HCT116 (cell line): Measurements from ENCODE around the gene DBF4. TPM values are rescaled to one million over a fixed set of nuclear protein-coding genes. Genes with fewer than 3 reads are reported as not detected.

Experiments used
- ATAC-seq: fragments of 200-7000 bp; cut with Tn5 transposase; 2 replicates; pipeline ENCODE4 v1.9.1; 2020; ENCODE audit warnings: mild to moderate bottlenecking, moderate library complexity
- BruUV-seq: library from RNA; stranded (reverse); fragments of 400-500 nt; replicated peaks from 2 replicates; lab custom pipeline; 2021; lab: Mats Ljungman, UMichigan
- CTCF ChIA-PET: fragments of 300-600 bp; sonication (Branson Sonifier 250); formaldehyde crosslinking; loops from one replicate; lab custom pipeline; 2021; ENCODE audit warnings: antibody characterized with exemption; lab: Charles Lee
- POLR2A ChIA-PET: fragments of 300-600, 350-600 bp; sonication (Branson Sonifier 250); formaldehyde crosslinking; loops from one replicate; lab custom pipeline; 2021; ENCODE audit warnings: antibody characterized with exemption; lab: Charles Lee
- RAD21 ChIA-PET, 2 experiments: fragments of 300-600 bp; sonication (Branson Sonifier 250); formaldehyde crosslinking; loops; one replicate each; lab custom pipeline; 2023; ENCODE audit warnings: low total read pairs in 2 of 2; ENCODE audit not compliant: uncharacterized antibody in 2 of 2, unreplicated experiment in 2 of 2, low non-redundant PET in 1 of 2; lab: Charles Lee
- DNase-seq: peaks from one replicate; pipeline ENCODE4 v3.0.0-alpha.2; 2010; ENCODE audit warnings: low read depth, low spot score
- H2AFZ ChIP-seq: fragments of 200-600 bp; shearing (Covaris generic), sonication (generic); 2 replicates; pipeline ENCODE4 v1.6.1; 2017; ENCODE audit warnings: low read depth, mixed run types, mixed read lengths, antibody characterized with exemption, low read length; ENCODE audit not compliant: poor library complexity, severe bottlenecking
- H3K27ac ChIP-seq: 2 replicates; pipeline ENCODE4 v1.5.1; 2012; ENCODE audit warnings: low read depth, low read length
- H3K27me3 ChIP-seq: fragments of 200-600 bp; sonication (generic); 2 replicates; pipeline ENCODE4 v1.6.1; 2016; ENCODE audit warnings: mixed run types, low read length, mixed read lengths; ENCODE audit not compliant: insufficient read depth
- H3K36me3 ChIP-seq, 2 experiments: fragments of 200-500 bp in 1 of 2; fragments of 200-600 bp in 1 of 2; sonication (Bioruptor generic) in 1 of 2; sonication (generic) in 1 of 2; 2 replicates each; pipeline versions ENCODE4 v1.5.1 to v1.6.1; 2014 to 2016; ENCODE audit warnings: low read length in 2 of 2, inconsistent platforms in 1 of 2, mixed read lengths in 1 of 2, mixed run types in 1 of 2; ENCODE audit not compliant: insufficient read depth in 2 of 2, control insufficient read depth in 1 of 2
- H3K4me1 ChIP-seq, 2 experiments: fragments of 200-600 bp in 1 of 2; sonication (generic) in 1 of 2; 2 replicates each; pipeline versions ENCODE4 v1.5.1 to v1.6.1; 2012 to 2017; ENCODE audit warnings: low read length in 2 of 2, inconsistent platforms in 1 of 2, mild to moderate bottlenecking in 1 of 2, mixed read lengths in 1 of 2, mixed run types in 1 of 2, moderate library complexity in 1 of 2; ENCODE audit not compliant: insufficient read depth in 2 of 2, control insufficient read depth in 1 of 2
- H3K4me2 ChIP-seq: fragments of 200-600 bp; sonication (generic); 2 replicates; pipeline ENCODE4 v1.6.1; 2017; ENCODE audit warnings: mixed run types, low read length, mixed read lengths
- H3K4me3 ChIP-seq, 2 experiments: fragments of 200-600 bp in 1 of 2; sonication (generic) in 1 of 2; replicated peaks in 1 of 2; 2 replicates each; pipeline ENCODE4 v1.5.1; 2011 to 2016; ENCODE audit warnings: low read length in 2 of 2, control low read depth in 1 of 2, low read depth in 1 of 2, mild to moderate bottlenecking in 1 of 2, mixed read lengths in 1 of 2, mixed run types in 1 of 2
- H3K79me2 ChIP-seq: fragments of 200-600 bp; sonication (generic); 2 replicates; pipeline ENCODE4 v1.6.1; 2017; ENCODE audit warnings: mild to moderate bottlenecking, mixed run types, low read length, moderate library complexity, mixed read lengths; ENCODE audit not compliant: insufficient read depth
- H3K9ac ChIP-seq: fragments of 200-600 bp; sonication (generic); 2 replicates; pipeline ENCODE4 v1.6.1; 2016; ENCODE audit warnings: low read length, mixed read lengths
- H3K9me2 ChIP-seq: fragments of 200-600 bp; sonication (generic), shearing (Covaris generic); 2 replicates; pipeline ENCODE4 v1.6.1; 2017; ENCODE audit warnings: mixed run types, mild to moderate bottlenecking, moderate library complexity; ENCODE audit not compliant: insufficient read depth
- H3K9me3 ChIP-seq, 2 experiments: fragments of 200-500 bp in 1 of 2; fragments of 200-600 bp in 1 of 2; sonication (Bioruptor generic) in 1 of 2; sonication (generic) in 1 of 2; 2 replicates each; pipeline ENCODE4 v1.6.1; 2014 to 2017; ENCODE audit warnings: low read length in 2 of 2, mixed read lengths in 2 of 2, inconsistent platforms in 1 of 2, low read depth in 1 of 2, mild to moderate bottlenecking in 1 of 2, mixed run types in 1 of 2, moderate library complexity in 1 of 2; ENCODE audit not compliant: control insufficient read depth in 1 of 2, insufficient read depth in 1 of 2
- H4K20me1 ChIP-seq: fragments of 200-600 bp; sonication (generic), shearing (Covaris generic); 2 replicates; pipeline ENCODE4 v1.6.1; 2017; ENCODE audit warnings: mixed run types, mild to moderate bottlenecking, moderate library complexity; ENCODE audit not compliant: insufficient read depth
- CBX3 ChIP-seq: IDR thresholded peaks from 2 replicates; pipeline ENCODE4 v1.6.1; 2012; ENCODE audit warnings: low read depth
- CEBPB ChIP-seq: IDR thresholded peaks from 2 replicates; pipeline ENCODE4 v1.6.1; 2012; ENCODE audit warnings: low read depth
- EGR1 ChIP-seq: IDR thresholded peaks from 2 replicates; pipeline ENCODE4 v1.6.1; 2012; ENCODE audit warnings: low read depth
- ELF1 ChIP-seq: IDR thresholded peaks from 2 replicates; pipeline ENCODE4 v1.6.1; 2012; ENCODE audit warnings: low read depth, borderline replicate concordance
- EZH2phosphoT487 ChIP-seq: fragments of 200-600 bp; IDR thresholded peaks from 2 replicates; pipeline ENCODE4 v1.6.1; 2018; ENCODE audit warnings: antibody characterized with exemption, borderline replicate concordance
- FOSL1 ChIP-seq: IDR thresholded peaks from 2 replicates; pipeline ENCODE4 v1.6.1; 2012; ENCODE audit warnings: low read depth
- POLR2A ChIP-seq: IDR thresholded peaks from 2 replicates; pipeline ENCODE4 v1.7.0; 2011; ENCODE audit warnings: borderline replicate concordance; ENCODE audit not compliant: insufficient read depth, insufficient read length; ENCODE audit errors: extremely low read depth
- POLR2AphosphoS5 ChIP-seq: IDR thresholded peaks from 2 replicates; pipeline ENCODE4 v1.6.1; 2011; ENCODE audit warnings: mild to moderate bottlenecking, low read depth, low read length, moderate library complexity
- RAD21 ChIP-seq: IDR thresholded peaks from 2 replicates; pipeline ENCODE4 v1.6.1; 2012; ENCODE audit warnings: low read depth, mild to moderate bottlenecking
- SIN3A ChIP-seq: IDR thresholded peaks from 2 replicates; pipeline ENCODE4 v1.6.1; 2012; ENCODE audit warnings: low read depth
- SP1 ChIP-seq: IDR thresholded peaks from 2 replicates; pipeline ENCODE4 v1.6.1; 2012; ENCODE audit warnings: low read depth
- TCF7L2 ChIP-seq: IDR thresholded peaks from 2 replicates; pipeline ENCODE4 v1.7.0; 2011; ENCODE audit warnings: borderline replicate concordance, inconsistent platforms; ENCODE audit not compliant: insufficient read depth, insufficient read length; ENCODE audit errors: extremely low read depth
- YY1 ChIP-seq: IDR thresholded peaks from 2 replicates; pipeline ENCODE4 v1.6.1; 2011; ENCODE audit warnings: low read length, low read depth, moderate library complexity, mild to moderate bottlenecking; ENCODE audit not compliant: insufficient replicate concordance; ENCODE audit errors: extremely low read depth
- ZFX ChIP-seq: fragments of 450-650 bp; IDR thresholded peaks from 2 replicates; pipeline ENCODE4 v1.6.1; 2017
- ZNF274 ChIP-seq: fragments of 200-500 bp; sonication (Bioruptor generic); IDR thresholded peaks from 2 replicates; pipeline ENCODE4 v1.6.1; 2014; ENCODE audit warnings: mild to moderate bottlenecking, low read depth, low read length, inconsistent platforms
- intact Hi-C: fragments of 100-400 bp; cut with micrococcal nuclease; formaldehyde crosslinking; loops from 2 replicates; pipeline ENCODE4 v1.10.0; 2022
- total RNA-seq: library from RNA; stranded (reverse); gene quantifications from one replicate; pipeline ENCODE4 v1.2.1, GENCODE V29; 2021; ENCODE audit not compliant: unreplicated experiment
- TF ChIP-seq, protein P1 (sequence below): IDR thresholded peaks from 2 replicates; pipeline ENCODE4 v1.6.1; 2012

DBF4 gene
- total RNA-seq, 1 experiment from 2014 or later, result 62.2 TPM

DNA sequence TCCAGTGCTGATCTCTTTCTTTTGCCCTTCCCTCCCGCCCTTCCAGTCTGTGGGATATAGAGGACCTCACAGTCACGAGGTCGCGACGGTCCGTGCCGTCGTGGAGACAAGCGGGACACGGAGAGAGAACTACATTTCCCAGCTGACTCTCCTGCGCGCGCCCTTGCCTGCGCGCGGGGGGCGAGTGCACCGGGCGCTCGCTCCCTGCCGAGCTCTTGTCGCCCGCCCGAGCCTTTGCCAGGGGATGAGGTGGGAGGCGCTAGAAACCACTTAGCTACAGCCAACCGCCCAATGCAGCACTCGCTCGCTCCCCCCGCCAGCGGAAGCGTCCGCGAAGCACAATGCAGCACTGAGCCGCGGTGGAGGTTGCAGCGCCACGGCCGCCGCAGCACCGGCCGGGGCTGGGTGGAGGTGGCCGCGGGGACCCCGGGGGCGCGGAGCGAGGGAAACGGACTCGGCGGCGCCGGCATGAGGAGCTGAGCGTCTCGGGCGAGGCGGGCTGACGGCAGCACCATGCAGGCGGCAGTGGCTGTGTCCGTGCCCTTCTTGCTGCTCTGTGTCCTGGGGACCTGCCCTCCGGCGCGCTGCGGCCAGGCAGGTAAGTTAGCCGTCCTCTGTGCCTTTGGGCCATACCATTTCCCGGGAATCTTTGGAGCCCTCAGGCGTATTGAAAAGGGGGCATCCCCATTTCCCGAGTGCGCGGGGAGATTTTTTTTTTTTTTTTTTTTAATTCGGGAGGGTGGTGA is 57.8 kb downstream of the DBF4 start, which contains the start of gene ADAM22:
ADAM22 (plus strand) TSS at position 299 of the 746 bp plus-strand sequence; CDS start at position 514, 215 bp downstream.
- intact Hi-C loops, result loop anchor here (1.0 to 2.0 kb wide), 2 partner anchors 59 to 177 kb away; no protein-coding TSS in a partner anchor
- Histone ChIP-seq H3K9ac (peak within 1 kb of the TSS; percentile 76), H3K4me1 (peaks cover 3 to 12% of the 10 kb centered on the region in 2 experiments; a peak in 3 of 4 replicates), H3K9me3 (no peaks in the 10 kb centered on the region), H3K9me2 (no peaks in the 10 kb centered on the region), H3K27me3 (no peaks in the 10 kb centered on the region), H3K36me3 (no peaks in the 10 kb centered on the region), H3K27ac (peak within 1 kb of the TSS; percentile 46; the same call in 1 of the 2 replicates), H3K79me2 (no peaks in the 10 kb centered on the region; the same call in 1 of the 2 replicates), H2AFZ (peak within 1 kb of the TSS; percentile 100), H3K4me2 (peak within 1 kb of the TSS; percentile 90), H4K20me1 (no peaks in the 10 kb centered on the region), H3K4me3 (peak within 1 kb of the TSS; percentile 79 to 81)
- TF ChIP-seq RAD21, result no peak; the same call in 1 of the 2 replicates
- TF ChIP-seq CEBPB, result no peak
- TF ChIP-seq POLR2AphosphoS5, result peak; percentile 95
- peak; percentile 95 for TF ChIP-seq CBX3
- TF ChIP-seq YY1, result peak; percentile 73
- TF ChIP-seq EZH2phosphoT487, result no peak
- no peak for TF ChIP-seq TCF7L2
- no peak for TF ChIP-seq ZNF274
- TF ChIP-seq FOSL1, result no peak
- peak; percentile 26; the same call in 1 of the 2 replicates for TF ChIP-seq ZFX
- peak; percentile 25 for TF ChIP-seq SP1
- 0 out of 2 replicates have a peak, but pooled peaks have one; percentile 5 for TF ChIP-seq EGR1
- no peak for TF ChIP-seq ELF1
- TF ChIP-seq, protein P1, sequence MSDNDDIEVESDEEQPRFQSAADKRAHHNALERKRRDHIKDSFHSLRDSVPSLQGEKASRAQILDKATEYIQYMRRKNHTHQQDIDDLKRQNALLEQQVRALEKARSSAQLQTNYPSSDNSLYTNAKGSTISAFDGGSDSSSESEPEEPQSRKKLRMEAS, result peak; percentile 90
- peak; percentile 62 for TF ChIP-seq POLR2A
- peak; percentile 72 for TF ChIP-seq SIN3A
- ATAC-seq, result peak; percentile 97
- no TSS peak for BruUV-seq
- DNase-seq, result peak; percentile 87
- CTCF ChIA-PET, result interaction anchor here (0.6 to 1.2 kb wide), 6 partner anchors 10 to 785 kb away, joined by 3 to 4 read pairs (median 3); no protein-coding TSS in a partner anchor
- RAD21 ChIA-PET, result no interaction called here
- POLR2A ChIA-PET, result interaction anchor here (0.8 to 1.8 kb wide), 3 partner anchors 9 to 13 kb away, joined by 3 to 7 read pairs (median 4); no protein-coding TSS in a partner anchor
